Testis (tissue), 3 donors: ENCODE results near the gene LRIG1. TPM values are rescaled to one million over a fixed set of nuclear protein-coding genes. Genes with fewer than 3 reads are reported as not detected.

Source experiments
- DNase-seq: peaks from one replicate; pipeline ENCODE4 v3.0.0-alpha.2; 2019
- H3K27ac ChIP-seq, 2 donors: fragments of 200-600 bp; sonication (generic); one replicate each; pipeline ENCODE4 v1.5.1; 2019
- H3K27me3 ChIP-seq: fragments of 200-600 bp; sonication (generic); one replicate; pipeline ENCODE4 v1.5.1; 2019
- H3K36me3 ChIP-seq: fragments of 200-600 bp; sonication (generic); one replicate; pipeline ENCODE4 v1.5.1; 2017; ENCODE audit warnings: low read depth; ENCODE audit errors: missing control alignments
- H3K4me1 ChIP-seq: fragments of 200-600 bp; sonication (generic); one replicate; pipeline ENCODE4 v1.5.1; 2019
- H3K4me3 ChIP-seq, 2 donors: fragments of 200-600 bp; sonication (generic); one replicate each; pipeline ENCODE4 v1.5.1; 2017 to 2019
- H3K9me3 ChIP-seq: fragments of 200-600 bp; sonication (generic); one replicate; pipeline ENCODE4 v1.5.1; 2017
- CTCF ChIP-seq, 3 experiments: fragments of 450-650 bp in 2 of 3; fragments of 200-600 bp in 1 of 3; sonication (generic) in 1 of 3; IDR thresholded peaks; one replicate each; pipeline ENCODE4 v1.5.1; 2016 to 2019; ENCODE audit warnings: antibody characterized with exemption in 3 of 3, mild to moderate bottlenecking in 2 of 3, moderate library complexity in 1 of 3
- POLR2A ChIP-seq: fragments of 450-650 bp; IDR thresholded peaks from one replicate; pipeline ENCODE4 v1.6.1; 2017; ENCODE audit warnings: antibody characterized with exemption, mild to moderate bottlenecking, moderate library complexity
- WGBS, 2 donors: methylation state at CpG; one replicate each; pipeline ENCODE4 v1.1.5; 2018; 5-methylcytosine and 5-hydroxymethylcytosine counted together
- intact Hi-C: fragments of 100-400 bp; cut with DNase I; formaldehyde crosslinking; loops from one replicate; pipeline ENCODE4 v1.15.1; 2023; ENCODE audit warnings: low total_unique reads
- polyA plus RNA-seq: library from polyadenylated mRNA; stranded (reverse); fragments of 350-450 nt; fragmentation: Illumina TruSeq; extraction: RNeasy Lipid Tissue Mini Kit (QIAGEN cat#74804); gene quantifications from one replicate; pipeline ENCODE4 v1.2.3, GENCODE V29; 2014; ENCODE audit warnings: low read depth, low replicate concordance; ENCODE audit not compliant: insufficient read depth
- total RNA-seq, 2 donors: library from RNA; depleted of rRNA; stranded (reverse); fragments of >200 nt; gene quantifications; one replicate each; pipeline ENCODE4 v1.2.3, GENCODE V29; 2016

LRIG1 gene
- total and polyA plus RNA-seq, 3 donors from 2014 or later, result 62.7 to 107 (median 77.9) TPM

- H3K4me3 ChIP-seq, result no peak overlapping the region
- H3K36me3 ChIP-seq, result no peaks in the 10 kb centered on the region
- intact Hi-C loops, result no loop called here
- WGBS, 2 donors, result 71 to 73% methylated on average over 12 of the region's 12 CpGs
- H3K9me3 ChIP-seq, result no peaks in the 10 kb centered on the region
- H3K4me1 ChIP-seq, result no peaks in the 10 kb centered on the region
- H3K27ac ChIP-seq, result no peak overlapping the region
- no peaks in the 10 kb centered on the region for H3K27me3 ChIP-seq
- no peak for DNase-seq
- TF ChIP-seq POLR2A (no peak), CTCF (IDR thresholded peaks at IDR 0.05) (no peak)
Observed at GRCh38 chr3:66472313-66473134, 28.3 kb downstream of the LRIG1 start.

GRCh38 chr3:66470956-66471686, 29.7 kb downstream of the LRIG1 start:
- no peaks in the 10 kb centered on the region for H3K4me1 ChIP-seq
- H3K4me3 ChIP-seq, result no peak overlapping the region
- H3K9me3 ChIP-seq, result no peaks in the 10 kb centered on the region
- TF ChIP-seq CTCF (IDR thresholded peaks at IDR 0.05) (no peak), POLR2A (no peak)
- no peaks in the 10 kb centered on the region for H3K27me3 ChIP-seq
- WGBS, 2 donors, result 95% methylated on average over 10 of the region's 10 CpGs
- H3K27ac ChIP-seq, result no peak overlapping the region
- no peaks in the 10 kb centered on the region for H3K36me3 ChIP-seq
- no peak for DNase-seq
- intact Hi-C loops, result no loop called here

- TF ChIP-seq POLR2A (no peak), CTCF (IDR thresholded peaks at IDR 0.05) (no peak)
- WGBS, 2 donors, result 83 to 86% methylated on average over 5 of the region's 5 CpGs
- Histone ChIP-seq H3K4me3 (no peak overlapping the region), H3K27me3 (no peaks in the 10 kb centered on the region), H3K36me3 (no peaks in the 10 kb centered on the region), H3K27ac (no peak overlapping the region), H3K9me3 (no peaks in the 10 kb centered on the region), H3K4me1 (no peaks in the 10 kb centered on the region)
- no peak for DNase-seq
- intact Hi-C loops, result no loop called here
Observed at GRCh38 chr3:66470285-66470684, 30.5 kb downstream of the LRIG1 start.

GRCh38 chr3:66469220-66469640, 31.6 kb downstream of the LRIG1 start:
- intact Hi-C loops, result no loop called here
- Histone ChIP-seq H3K4me3 (no peak overlapping the region), H3K4me1 (no peaks in the 10 kb centered on the region), H3K27ac (no peak overlapping the region), H3K27me3 (no peaks in the 10 kb centered on the region), H3K36me3 (no peaks in the 10 kb centered on the region), H3K9me3 (no peaks in the 10 kb centered on the region)
- WGBS, 2 donors, result 90 to 93% methylated on average over 4 of the region's 4 CpGs
- DNase-seq, result no peak
- TF ChIP-seq CTCF (IDR thresholded peaks at IDR 0.05) (no peak), POLR2A (no peak)
